HL-60 (cell line): ENCODE data around the gene G6PC2.

Experiments used
- DNase-seq, 2 experiments: peaks; one replicate each; pipeline ENCODE4 v3.0.0-alpha.2; 2010 to 2020; ENCODE audit warnings: low read depth in 1 of 2, low spot score in 1 of 2
- H3K27ac ChIP-seq: fragments of 250-450 bp; sonication (Bioruptor Pico); replicated peaks from 2 replicates; pipeline ENCODE4 v1.5.1; 2020; ENCODE audit warnings: mild to moderate bottlenecking, moderate library complexity
- H3K27me3 ChIP-seq: fragments of 250-450 bp; sonication (Bioruptor Pico); 2 replicates; pipeline ENCODE4 v1.5.1; 2021; ENCODE audit warnings: mild to moderate bottlenecking, moderate library complexity; ENCODE audit not compliant: insufficient read depth, poor library complexity, severe bottlenecking
- H3K4me3 ChIP-seq: replicated peaks from 2 replicates; pipeline ENCODE4 v1.5.1; 2011; ENCODE audit warnings: mild to moderate bottlenecking, control low read depth, low read length; ENCODE audit not compliant: insufficient read depth
- CTCF ChIP-seq: IDR thresholded peaks from one replicate; pipeline ENCODE4 v1.5.1; 2011; ENCODE audit warnings: low read length, control low read depth, inconsistent platforms; ENCODE audit not compliant: insufficient read depth
- GABPA ChIP-seq: IDR thresholded peaks from 2 replicates; pipeline ENCODE4 v1.6.1; 2012; ENCODE audit warnings: low read depth
- POLR2AphosphoS5 ChIP-seq: IDR thresholded peaks from 2 replicates; pipeline ENCODE4 v1.6.1; 2012; ENCODE audit warnings: low read depth
- REST ChIP-seq: IDR thresholded peaks from 2 replicates; pipeline ENCODE4 v1.6.1; 2012; ENCODE audit warnings: low read depth; ENCODE audit not compliant: insufficient replicate concordance
- SPI1 ChIP-seq: IDR thresholded peaks from 2 replicates; pipeline ENCODE4 v1.6.1; 2012; ENCODE audit warnings: low read depth, mild to moderate bottlenecking, borderline replicate concordance

G6PC2 gene

GRCh38 chr2:168895771-168896170 lies 5.3 kb upstream of the G6PC2 start:
- no peak for TF ChIP-seq POLR2AphosphoS5
- no peak for TF ChIP-seq GABPA
- TF ChIP-seq SPI1 = no peak
- TF ChIP-seq REST = no peak
- TF ChIP-seq CTCF = no peak
- DNase-seq = no peak

GRCh38 chr2:168896783-168897182 lies 4.3 kb upstream of the G6PC2 start:
- peak; percentile 3 to 40 for DNase-seq
- Histone ChIP-seq H3K4me3 (no peak overlapping the region), H3K27me3 (no peaks in the 10 kb centered on the region), H3K27ac (no peak overlapping the region)
- TF ChIP-seq REST (no peak), GABPA (no peak), CTCF (no peak), SPI1 (no peak; the same call in 1 of the 2 replicates), POLR2AphosphoS5 (no peak)

More at GRCh38 chr2:168895771-168896170, 5.3 kb upstream of the G6PC2 start:
- Histone ChIP-seq H3K4me3 (no peak overlapping the region), H3K27me3 (no peaks in the 10 kb centered on the region), H3K27ac (no peak overlapping the region)

- no peak overlapping the region for H3K4me3 ChIP-seq
- no peak overlapping the region for H3K27ac ChIP-seq
- no peak for TF ChIP-seq REST
- no peak for DNase-seq
- H3K27me3 ChIP-seq = no peaks in the 10 kb centered on the region
These were observed 3.6 kb upstream of the G6PC2 start for GRCh38 chr2:168897449-168897848.

- TF ChIP-seq POLR2AphosphoS5 (no peak), CTCF (no peak), GABPA (no peak), REST (no peak), SPI1 (no peak)
- no peak for DNase-seq
- Histone ChIP-seq H3K27me3 (no peaks in the 10 kb centered on the region), H3K4me3 (no peak overlapping the region), H3K27ac (no peak overlapping the region)
These were observed 2.8 kb downstream of the G6PC2 start for GRCh38 chr2:168903888-168904287.
